Dedifferentiated amniotic fluid mesenchymal stem cell (primary cell): Measurements from ENCODE around the gene TMEM132C.
"Not testable (repeated sequence)": the region's sequence is repeated elsewhere in the genome, so short reads cannot be mapped to it uniquely, and the experiment has no call there.

ENCODE experiments used
- DNase-seq: peaks from one replicate; pipeline ENCODE4 v3.0.0-alpha.2; 2016; ENCODE audit errors: extremely low spot score

TMEM132C gene

DNA sequence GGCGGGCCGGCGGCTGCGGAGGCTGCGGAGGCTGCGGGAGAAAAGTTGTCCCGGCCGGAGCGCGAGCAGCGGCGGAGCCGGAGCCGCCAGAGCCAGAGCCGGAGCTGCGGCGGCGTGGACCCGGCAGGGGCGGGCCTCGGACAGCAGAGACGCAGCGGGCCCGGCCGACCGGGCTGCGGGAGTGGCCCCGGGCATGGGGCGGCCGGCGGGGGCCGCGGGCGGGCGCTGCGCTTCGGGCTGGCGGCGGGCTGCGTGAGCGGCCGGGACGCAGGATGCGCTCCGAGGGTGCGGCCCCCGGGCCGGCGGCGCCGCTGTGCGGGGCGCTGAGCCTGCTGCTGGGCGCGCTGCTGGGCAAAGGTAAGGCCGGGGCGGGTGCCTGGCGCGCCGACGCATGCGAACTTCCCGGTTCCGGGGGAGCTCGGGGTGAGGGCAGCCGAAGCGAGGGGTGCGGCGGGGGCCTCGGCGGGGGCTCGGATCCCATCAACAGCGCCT is at the start of gene TMEM132C:
Gene TMEM132C (plus strand): TSS at position 40 of the 492 bp plus-strand sequence. CDS start 233 bp downstream, at position 273.
- DNase-seq, result no peak

DNA sequence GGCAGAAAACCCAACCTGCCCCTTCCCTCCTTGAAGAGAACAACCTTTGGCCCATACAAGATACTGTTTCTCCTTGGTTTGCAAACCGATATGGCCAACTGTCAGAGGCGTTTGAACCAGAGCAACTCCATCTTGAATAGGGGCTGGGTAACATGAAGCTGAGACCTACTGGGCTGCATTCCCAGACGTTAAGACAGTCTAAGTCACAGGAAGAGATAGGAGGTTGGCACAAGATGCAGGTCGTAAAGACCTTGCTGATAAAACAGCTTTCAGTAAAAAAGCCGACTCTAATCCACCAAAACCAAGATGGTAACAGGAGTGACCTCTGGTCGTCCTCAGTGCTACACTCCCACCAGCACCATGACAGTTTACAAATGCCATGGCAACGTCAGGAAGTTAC is 42.7 kb upstream of the TMEM132C start:
- no peak for DNase-seq

DNA sequence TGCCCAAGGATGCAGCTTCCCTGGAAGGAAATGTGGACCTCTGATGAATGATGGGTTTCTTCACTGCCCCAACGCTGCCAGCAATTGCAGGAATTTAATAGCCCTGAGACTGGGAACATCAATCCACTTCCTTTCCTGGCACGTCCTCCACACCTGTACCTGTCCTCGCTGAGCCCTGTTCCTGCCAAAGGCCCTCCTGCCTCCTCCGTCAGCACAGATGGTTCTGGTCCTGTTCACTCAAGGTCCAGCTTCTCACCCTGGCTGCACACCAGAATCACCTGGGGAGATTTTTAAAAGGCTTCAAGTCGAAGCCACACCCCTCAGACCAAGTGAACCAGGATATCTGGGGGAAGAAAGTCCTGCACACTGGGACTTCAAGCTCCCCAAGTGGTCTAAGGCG is 38.4 kb upstream of the TMEM132C start:
- DNase-seq, result no peak

DNA sequence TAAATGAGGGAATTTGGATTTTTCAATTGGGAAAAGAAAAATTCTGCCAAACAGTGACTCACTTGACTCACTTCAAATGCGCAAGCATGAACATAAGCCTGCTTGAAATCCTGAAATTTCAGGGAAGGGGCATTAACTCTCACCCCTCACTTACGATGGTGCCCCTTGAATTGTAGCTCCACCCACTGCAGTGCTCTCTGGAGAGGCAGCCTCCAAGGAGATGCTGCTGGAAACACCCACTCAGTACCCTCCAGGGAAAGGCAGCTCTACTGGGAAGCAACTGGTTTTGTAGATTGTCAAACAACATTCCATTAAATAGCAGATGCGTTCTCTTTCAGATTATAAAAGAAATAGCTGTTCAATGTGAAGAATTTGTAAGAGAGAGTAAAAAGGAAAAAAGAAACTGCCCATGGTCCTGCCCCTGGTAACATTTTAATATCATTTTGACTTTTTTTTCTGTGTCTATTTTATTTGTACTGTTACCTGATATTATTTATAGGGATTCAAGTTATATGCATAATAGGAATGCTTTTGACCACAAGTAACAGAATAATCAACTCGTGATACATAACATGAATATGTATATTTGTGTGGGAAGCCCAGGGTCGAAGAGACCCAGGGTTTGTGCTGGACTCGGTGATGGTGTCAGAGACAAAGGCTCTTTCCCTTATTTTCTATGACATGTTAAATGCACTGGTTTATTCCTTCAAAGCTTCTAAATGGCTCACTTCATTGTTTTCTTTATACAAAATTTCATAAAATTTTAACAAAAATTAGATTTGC is 31.1 kb upstream of the TMEM132C start:
- DNase-seq, result no peak

DNA sequence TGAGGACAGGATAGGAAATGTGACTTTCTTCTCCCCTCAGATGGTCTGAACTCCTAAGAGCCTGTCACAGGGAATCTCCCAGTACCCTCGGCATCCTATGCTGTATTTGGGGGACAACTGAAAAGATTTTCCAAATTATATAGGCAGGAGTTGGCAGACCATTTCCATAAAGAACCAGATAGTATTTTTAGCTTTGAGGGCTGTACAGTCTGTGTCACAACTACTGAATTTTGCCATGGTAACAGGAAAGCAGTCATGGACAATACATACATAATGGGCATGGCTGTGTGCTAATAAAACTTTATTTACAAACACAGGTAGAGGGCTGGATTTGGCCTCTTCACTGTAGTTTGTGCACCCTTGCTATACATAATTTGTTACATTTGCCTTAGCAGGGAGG is 30.4 kb upstream of the TMEM132C start:
- DNase-seq, result no peak

DNA sequence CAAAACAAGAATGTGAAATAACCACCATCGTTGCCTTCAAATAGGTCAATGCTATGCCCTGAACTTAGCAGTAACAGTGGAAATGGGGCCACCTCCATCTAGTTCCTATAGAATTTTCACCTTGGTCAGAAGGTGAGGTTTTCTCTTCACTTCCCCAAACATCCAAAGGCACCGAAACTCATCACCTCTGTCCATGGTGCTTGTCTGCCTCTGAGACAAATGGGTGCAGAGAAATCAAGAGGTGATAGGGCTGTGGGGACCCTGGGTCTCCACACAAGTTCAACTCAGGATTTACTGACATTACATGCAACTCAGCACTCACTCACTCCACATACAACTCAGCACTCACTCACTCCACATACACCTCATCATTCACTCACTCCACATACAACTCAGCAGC is 26.2 kb upstream of the TMEM132C start:
- DNase-seq, result no peak

DNA sequence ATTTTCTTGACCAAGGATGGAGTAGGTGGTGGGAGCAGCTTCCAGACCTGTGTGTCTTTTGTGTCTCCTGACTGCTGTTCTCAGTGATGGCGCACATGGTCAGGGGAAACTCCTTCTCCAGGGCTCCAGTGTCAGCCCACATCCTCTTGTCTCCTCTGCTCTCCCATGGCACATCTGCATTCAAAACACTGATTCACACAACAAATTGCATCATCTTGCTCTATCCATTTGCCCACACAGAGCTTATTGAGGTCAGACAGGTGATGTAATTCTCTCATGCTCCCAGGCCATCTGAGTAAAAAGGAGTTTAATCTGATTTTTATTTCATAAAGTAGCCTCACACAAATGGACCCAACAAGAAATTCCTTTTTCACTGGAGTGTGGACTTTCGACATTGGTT is 21.8 kb upstream of the TMEM132C start:
- DNase-seq, result no peak

DNA sequence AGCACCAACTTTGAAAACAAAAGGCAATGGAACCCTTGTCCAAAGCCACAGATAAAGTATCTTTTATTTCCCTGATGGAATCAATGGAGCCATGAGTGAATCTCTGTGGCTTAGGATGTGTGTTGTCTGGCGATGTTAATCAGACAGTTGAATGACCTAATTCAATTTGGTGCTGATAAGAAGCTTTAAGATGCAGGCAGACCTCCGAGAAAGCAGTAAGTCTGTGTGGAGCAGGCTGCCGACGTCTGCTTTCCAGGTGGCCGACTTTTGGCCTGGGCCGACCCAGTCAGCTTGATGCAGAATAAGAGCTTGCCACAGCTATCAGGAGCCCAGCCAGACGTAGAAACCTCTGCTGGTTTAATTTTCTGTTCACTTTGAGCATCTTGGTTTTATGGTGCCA is 21.1 kb upstream of the TMEM132C start:
- no peak for DNase-seq

DNA sequence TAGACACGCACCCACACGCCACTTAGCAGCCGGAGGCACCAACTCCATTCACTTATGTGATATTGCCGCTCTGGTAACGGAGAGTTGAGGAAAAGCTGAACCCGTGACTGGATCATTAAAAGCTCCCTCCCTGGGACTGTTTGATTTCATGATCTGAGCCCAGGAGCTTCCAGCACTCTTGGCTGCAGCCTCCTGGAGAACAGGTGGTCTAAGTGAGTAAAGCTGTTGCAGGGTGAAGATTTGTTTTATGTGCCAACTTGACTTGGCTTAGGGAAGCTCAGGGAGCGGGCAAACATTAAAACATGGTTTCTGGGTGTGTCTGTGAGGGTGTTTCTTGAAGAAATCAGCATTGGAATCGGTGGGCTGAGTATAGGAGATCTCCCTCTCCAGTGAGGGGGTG is 16.9 kb upstream of the TMEM132C start:
- no peak for DNase-seq

DNA sequence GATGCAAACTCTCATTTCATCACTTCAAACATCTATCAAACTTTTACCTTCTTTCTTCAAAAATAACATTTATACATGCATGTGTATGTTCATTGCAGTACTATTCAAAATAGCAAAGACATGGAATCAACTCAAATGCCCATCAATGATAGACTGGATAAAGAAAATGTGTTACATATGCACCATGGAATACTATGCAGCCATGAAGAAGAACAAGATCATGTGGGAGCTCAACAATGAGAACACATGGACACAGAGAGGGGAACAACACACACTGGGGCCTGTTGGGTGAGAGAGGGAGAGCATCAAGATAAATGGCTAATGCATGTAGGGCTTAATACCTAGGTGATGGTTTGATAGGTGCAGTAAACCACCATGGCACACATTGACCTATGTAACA is 13.1 kb upstream of the TMEM132C start:
- DNase-seq, result not testable (repeated sequence)

DNA sequence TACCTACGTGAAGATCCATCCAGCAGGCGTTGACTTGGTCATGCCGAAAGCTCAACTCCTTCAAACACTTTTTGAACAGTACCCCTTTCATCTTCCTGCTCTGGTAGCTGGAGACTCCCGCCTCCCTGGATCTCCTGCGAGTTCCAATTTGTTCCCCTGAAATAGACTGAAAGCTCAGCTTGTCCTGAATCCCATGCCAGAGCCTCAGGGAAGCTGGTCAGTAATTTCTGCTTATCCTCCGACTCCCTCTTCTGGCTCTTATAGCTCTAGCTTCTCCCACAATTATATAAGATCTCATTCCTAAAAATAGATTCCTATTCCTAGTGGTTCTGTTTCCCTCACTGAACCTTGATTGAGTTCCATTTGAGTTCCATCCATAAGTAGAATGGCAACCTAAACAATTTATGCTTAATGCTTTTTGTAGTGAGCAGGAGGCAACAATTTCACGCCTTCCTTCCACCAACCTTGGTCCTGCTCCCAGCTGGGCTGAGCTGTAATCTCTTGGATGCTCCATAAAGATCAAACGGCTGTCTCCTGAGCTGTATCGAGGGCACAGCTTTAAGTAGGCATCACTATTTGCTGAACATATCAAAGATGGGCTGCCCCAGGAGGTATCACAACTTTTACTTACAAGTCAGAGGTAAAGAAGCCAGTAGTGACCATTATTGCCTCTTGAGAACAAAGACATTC is 8.0 kb upstream of the TMEM132C start:
- no peak for DNase-seq

DNA sequence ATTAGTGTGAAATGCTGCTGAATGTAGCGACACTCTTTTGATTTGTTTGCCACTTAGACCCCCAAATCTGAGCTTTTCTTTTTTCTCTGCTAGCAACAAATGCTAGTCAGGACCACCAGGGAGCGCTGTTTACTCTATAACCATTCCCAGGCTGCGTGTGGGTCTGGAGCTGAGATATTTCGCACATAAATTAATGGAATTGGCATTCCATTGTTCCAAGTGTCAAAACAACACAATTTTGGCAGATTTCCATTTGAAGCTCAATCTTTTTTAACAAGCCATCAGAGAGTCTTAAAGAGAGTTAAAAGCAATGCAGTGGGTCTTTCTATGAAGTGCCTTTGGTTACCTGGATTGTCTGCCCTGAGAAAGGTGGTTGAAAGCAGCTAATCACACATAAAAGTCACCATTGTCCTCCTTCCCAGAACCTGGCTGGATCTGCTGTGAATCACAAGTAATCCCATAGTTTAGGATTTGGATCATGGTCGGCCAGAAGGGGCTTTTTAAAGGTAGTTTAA is 7.4 kb upstream of the TMEM132C start:
- no peak for DNase-seq

DNA sequence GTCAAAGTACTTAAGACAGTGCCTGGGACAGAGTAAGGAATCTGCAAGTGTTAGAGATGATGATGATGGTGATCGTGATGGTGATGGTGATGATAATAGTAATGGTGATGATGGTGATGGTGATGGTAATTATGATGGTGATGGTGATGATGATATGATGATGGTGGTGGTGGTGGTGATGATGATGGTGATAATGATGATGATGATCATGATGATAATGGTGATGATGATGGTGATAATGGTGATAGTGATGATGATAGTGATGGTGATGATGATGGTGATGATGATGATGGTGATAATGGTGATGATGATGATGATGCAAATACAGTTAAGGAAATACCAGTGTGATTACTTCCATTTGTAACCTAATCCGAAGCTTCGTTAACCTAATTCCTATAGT is 5.2 kb upstream of the TMEM132C start:
- DNase-seq, result no peak

DNA sequence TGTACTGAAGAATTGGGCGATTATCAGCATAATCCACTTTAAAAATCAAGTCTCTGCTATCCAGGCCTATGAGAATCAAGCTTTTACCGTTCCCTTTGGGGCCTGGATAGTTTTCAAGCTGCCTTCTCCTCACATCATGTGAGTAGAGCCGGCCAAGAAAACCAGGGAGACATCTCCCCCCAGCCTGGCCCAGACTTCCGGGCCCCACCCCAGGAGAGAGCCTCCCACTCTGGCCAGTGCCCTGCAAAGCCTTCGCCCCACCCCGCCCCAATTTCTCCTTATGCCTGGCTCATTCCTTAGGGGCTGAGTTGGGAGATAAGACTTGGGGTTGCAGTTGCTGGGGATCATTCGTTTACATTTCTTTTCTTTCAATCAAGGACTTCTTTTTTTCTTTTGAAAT is 1.4 kb upstream of the TMEM132C start:
- no peak for DNase-seq

DNA sequence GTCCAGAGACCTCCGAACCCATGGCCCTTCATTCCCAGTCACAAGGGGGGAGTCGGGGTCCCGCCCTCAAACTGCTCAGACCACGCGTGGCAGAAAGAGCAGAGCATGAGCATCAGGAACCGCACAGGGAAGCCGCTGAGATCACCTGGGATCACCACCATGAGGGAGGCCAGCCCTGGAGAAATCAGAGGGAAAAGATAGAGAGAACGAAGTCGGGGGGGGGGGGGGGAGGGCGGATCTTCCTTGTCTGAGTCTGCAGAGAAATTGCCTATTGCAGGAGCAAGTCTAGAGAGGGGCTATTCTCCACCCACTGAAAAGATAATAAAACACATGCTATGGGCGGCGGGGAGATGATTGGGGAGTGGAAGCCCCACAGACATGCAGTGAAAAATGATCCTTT is 884 bp upstream of the TMEM132C start:
- no peak for DNase-seq

DNA sequence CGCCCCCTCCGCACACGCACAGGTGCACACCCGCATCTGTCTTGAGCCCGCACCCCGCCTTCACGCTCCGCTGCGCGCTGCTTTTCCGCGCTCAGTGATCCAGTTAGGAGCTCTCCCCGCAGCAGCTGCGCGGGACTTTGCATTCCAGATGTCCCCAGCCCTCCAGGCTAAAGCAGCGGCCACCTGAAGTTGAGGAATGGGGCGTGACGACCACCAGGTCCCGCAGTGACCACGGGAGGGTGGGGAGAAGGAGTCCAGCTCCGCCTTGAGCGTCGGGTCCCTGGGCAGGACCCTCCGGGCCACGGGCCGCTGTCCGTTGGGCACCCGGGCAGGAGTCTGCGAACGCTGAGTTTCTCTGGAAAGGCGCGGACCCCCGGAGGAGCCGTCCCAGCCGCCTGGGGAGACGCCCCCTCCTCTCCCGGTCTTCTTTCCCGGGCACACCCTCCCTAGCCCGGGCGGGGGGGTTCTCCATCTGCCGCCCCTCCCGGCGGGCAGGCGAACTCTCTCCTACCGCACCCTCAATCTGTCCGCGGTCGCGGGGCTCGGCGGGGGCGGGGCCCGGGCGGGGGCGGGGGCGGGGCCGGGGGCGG is 334 bp upstream of the TMEM132C start:
- DNase-seq, result no peak

DNA sequence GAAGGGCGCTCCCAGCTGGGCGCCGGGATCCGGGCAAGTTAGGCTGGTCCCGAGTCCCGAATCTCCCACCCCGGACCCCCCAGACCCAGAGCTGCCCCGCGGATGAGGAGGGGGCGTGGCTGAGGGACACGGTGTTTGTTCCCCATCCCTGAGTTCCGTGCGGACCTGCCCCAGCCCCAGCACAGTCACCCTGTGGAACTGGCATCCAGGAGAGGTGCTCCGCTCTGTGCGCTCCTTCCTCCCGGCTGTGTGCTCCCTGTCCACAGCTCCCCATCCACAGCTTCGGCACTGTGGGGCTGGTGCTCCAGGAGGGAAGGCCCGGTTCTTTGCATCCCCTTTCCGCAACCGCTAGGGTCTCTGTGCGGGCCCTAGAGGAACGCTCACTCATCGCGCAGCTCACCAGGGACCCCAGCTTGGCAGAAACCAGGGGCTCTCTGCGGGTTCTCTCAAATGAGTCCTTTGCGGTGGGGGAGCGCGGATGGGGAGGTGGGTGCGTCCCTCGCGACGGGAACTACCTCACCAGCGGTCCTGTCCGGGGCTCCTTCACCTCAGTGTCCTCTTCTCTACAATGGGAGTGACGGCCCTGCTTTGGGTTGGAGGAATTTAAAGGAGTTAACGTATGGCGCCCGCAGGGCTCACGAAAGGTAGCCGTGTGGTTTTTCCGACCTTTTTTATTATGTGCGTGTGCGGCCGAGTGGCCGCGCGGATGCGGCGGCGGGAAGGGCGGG is 845 bp downstream of the TMEM132C start:
- DNase-seq, result no peak

DNA sequence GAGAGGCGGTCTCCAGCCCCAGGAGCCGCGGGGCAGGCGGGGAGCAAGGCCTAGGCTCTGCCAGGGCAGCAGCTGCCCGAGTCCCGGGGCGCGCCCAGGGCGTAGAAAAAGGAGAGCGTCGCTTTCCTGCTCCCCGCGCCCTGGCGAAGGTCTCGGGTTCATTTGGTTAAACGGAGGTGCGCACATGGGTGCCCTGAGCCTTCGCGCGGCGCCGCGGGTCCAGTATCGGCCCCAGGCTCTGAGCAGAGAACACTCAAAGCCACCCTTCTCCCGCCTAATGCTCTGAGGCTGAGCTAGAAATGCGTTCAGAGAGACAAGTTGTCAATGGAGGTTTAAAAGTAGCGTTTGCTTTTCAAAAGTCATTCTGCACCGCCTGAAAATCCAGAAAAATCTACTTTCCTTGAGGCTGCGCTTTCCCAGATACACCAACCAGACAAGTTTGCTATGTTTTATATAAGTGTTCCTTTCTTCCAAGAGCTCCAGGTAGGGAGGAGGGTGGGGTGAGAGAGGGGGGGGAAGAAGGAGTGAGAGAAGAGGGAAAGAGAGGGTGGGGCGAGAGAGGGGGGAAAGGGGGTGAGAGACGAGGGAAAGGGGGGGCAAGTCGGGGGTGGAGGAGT is 1.5 kb downstream of the TMEM132C start:
- DNase-seq, result no peak

DNA sequence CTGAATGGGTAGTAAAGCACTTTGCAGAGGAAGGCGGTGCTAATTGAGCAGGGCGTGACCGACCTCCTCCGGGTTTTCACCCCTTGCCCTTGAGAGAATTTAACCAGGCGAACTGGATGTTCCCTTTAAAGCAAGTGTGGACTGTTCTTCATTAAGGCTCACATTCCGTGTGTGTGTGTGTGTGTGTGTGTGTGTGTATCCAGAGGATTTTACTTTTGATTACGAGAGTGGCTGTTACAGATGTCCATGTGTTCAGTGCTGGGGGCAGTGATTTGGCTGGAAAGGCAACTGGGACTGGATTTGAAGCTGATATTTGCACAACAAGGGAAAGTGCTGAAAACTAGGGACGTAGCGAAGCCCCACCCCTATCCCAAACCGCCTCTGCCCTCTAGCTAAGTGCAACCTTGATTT is 2.2 kb downstream of the TMEM132C start:
- no peak for DNase-seq

DNA sequence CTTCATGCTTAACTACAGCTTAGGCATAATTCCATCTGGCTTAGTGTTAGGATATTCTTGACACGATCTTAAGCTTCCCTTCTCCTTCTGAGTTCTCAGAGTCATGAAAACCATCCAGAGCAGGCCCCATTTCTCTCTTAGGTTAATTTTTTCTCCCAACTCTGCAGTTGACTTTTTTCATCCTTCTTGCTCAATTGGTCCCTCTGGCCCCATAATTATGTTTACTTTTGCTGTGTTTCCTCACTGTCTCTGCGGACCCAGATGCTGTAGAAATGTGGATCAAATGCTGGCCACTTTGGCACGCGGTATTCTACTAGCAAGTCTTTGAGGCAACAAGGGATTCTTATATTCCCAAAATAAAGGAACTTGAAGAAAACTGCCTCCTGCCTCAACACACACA is 9.5 kb downstream of the TMEM132C start:
- DNase-seq, result no peak

DNA sequence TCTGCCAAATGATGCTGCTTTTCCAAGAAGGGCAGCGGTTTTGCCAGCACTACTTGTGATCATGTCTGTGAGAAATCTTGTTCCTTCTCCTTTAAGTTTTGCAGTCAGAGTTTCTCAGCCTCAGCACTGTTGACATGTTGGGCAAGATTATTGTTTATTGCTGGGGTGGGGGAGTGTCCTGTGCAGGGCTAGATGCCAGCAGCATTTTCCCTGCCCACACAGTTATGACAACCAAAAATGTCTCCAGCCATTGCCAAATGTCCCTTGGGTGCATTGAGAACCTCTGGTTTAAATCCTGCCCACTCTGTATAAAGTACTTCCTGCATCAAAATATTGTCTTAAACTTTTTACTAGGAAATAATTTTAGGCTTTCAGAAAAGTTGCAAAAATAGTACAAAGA is 20.0 kb downstream of the TMEM132C start:
- no peak for DNase-seq

DNA sequence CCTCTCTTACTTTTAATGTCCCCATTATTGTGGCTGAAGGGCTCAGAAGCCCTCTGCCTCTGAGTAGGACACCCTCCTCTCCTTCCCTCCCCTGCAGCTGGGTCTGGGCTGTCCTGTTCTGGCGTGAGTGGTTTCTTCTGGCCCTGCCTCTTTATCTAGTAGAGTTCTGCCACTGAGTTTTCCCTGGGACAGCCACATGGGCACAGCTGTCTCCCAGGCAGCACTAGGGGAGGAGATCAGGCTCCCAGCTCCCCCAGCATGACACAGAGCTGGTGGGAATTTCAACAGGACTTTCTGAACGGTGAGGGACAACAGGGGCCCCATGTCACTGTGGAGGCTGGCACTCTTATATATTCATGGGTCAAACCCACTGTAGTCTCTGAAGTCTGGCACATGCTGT is 21.4 kb downstream of the TMEM132C start:
- DNase-seq, result no peak
